Natural killer cell (primary cell): ENCODE measurements around the gene NRG4. TPM values are rescaled to one million over a fixed set of nuclear protein-coding genes. Genes with fewer than 3 reads are reported as not detected.
"Not testable (repeated sequence)": the region's sequence is repeated elsewhere in the genome, so short reads cannot be mapped to it uniquely, and the experiment has no call there.

ENCODE experiments used
- ATAC-seq, 3 donors: fragments of 150-1000 bp in 2 of 3; fragments of 200-7000 bp in 1 of 3; cut with Tn5 transposase; 1 replicate in 1 of 3; 2 replicates in 2 of 3; pipeline ENCODE4 v1.10.0; 2021; ENCODE audit warnings: mild to moderate bottlenecking in 2 of 3, moderate library complexity in 2 of 3
- DNase-seq, 2 donors: peaks; one replicate each; pipeline versions ENCODE4 v3.0.0 to v3.0.0-alpha.2; 2013 to 2021; ENCODE audit warnings: mixed read lengths in 1 of 2
- H3K27ac ChIP-seq: one replicate; pipeline ENCODE4 v1.5.1; 2013; ENCODE audit warnings: mild to moderate bottlenecking, low read length
- H3K27me3 ChIP-seq: one replicate; pipeline ENCODE4 v1.6.1; 2013; ENCODE audit warnings: low read length; ENCODE audit not compliant: control insufficient read depth, insufficient read depth
- H3K36me3 ChIP-seq: one replicate; pipeline ENCODE4 v1.6.1; 2013; ENCODE audit warnings: low read length; ENCODE audit not compliant: control insufficient read depth, insufficient read depth
- H3K4me1 ChIP-seq: one replicate; pipeline ENCODE4 v1.6.1; 2013; ENCODE audit warnings: low read length; ENCODE audit not compliant: control insufficient read depth, insufficient read depth
- H3K4me3 ChIP-seq: one replicate; pipeline ENCODE4 v1.5.1; 2013; ENCODE audit warnings: low read length
- H3K9me3 ChIP-seq: one replicate; pipeline ENCODE4 v1.6.1; 2013; ENCODE audit warnings: low read length; ENCODE audit not compliant: control insufficient read depth, insufficient read depth
- H3K27ac Mint-ChIP-seq, 2 donors: one replicate each; pipeline ENCODE4 v1.8.0; 2022; ENCODE audit warnings: mild to moderate bottlenecking in 2 of 2, mixed read lengths in 2 of 2, moderate library complexity in 1 of 2
- H3K27me3 Mint-ChIP-seq, 2 donors: one replicate each; pipeline ENCODE4 v1.8.0; 2022; ENCODE audit warnings: low read depth in 2 of 2, mixed read lengths in 2 of 2
- H3K36me3 Mint-ChIP-seq: one replicate; pipeline ENCODE4 v1.8.0; 2022; ENCODE audit warnings: mixed read lengths
- H3K4me1 Mint-ChIP-seq, 2 donors: one replicate each; pipeline ENCODE4 v1.8.0; 2022; ENCODE audit warnings: mixed read lengths in 2 of 2
- H3K4me3 Mint-ChIP-seq: one replicate; pipeline ENCODE4 v1.8.0; 2022; ENCODE audit warnings: mild to moderate bottlenecking, moderate library complexity, mixed read lengths
- H3K9me3 Mint-ChIP-seq, 2 donors: one replicate each; pipeline ENCODE4 v1.8.0; 2022; ENCODE audit warnings: mixed read lengths in 2 of 2
- WGBS: methylation state at CpG from one replicate; pipeline ENCODE4 v1.1.7; 2013; ENCODE audit warnings: missing lambda C conversion rate; ENCODE audit not compliant: insufficient coverage; 5-methylcytosine and 5-hydroxymethylcytosine counted together
- intact Hi-C: fragments of 100-400 bp; cut with micrococcal nuclease; formaldehyde crosslinking; loops from one replicate; pipeline ENCODE4 v1.14.2; 2022
- total RNA-seq, 4 donors: library from RNA; stranded (reverse); fragments of 120-200 nt in 1 of 4; gene quantifications; one replicate each; pipeline versions ENCODE4 v1.2.3 to v1.2.4, GENCODE V29; 2013 to 2022
- TF ChIP-seq, protein P1 (sequence below): fragments of 200-600 bp; IDR thresholded peaks from one replicate; pipeline ENCODE4 v1.8.0; 2022; ENCODE audit warnings: antibody characterized with exemption

NRG4 gene
- total RNA-seq, 3 donors from 2014 or later (not counting 1 experiment from before 2014, with no cell fraction given): not detected

DNA sequence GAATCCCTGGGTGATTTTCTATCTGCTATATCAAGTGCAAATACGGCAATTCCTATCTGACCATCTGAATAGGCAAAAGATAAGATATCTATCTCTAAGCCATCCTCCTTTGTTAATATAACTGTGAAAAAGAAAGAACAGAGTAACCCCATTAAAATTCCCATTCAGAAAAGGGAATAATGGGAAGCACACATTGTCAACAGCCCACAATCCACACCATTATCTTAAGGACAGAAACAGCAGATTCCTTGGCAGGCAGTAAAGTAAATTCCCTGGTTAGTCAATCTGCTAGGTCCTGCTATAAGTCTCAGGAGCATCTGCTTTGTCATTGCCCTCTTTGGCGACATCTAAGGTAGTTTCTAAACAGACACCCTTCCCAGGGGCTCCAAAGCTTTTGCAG, 21.9 kb upstream of the NRG4 start:
- Histone ChIP-seq H3K4me3 (no peak overlapping the region), H3K36me3 (no peaks in the 10 kb centered on the region), H3K27me3 (no peaks in the 10 kb centered on the region), H3K4me1 (no peaks in the 10 kb centered on the region), H3K27ac (no peak overlapping the region), H3K9me3 (no peaks in the 10 kb centered on the region)
- Mint-ChIP-seq H3K27ac (no peak overlapping the region), H3K9me3 (no peaks in the 10 kb centered on the region), H3K4me3 (no peak overlapping the region), H3K36me3 (no peaks in the 10 kb centered on the region), H3K27me3 (peaks cover 0 to under 1% of the 10 kb centered on the region in 2 donors), H3K4me1 (peaks cover under 1% of the 10 kb centered on the region in 2 donors)
- TF ChIP-seq, protein P1, sequence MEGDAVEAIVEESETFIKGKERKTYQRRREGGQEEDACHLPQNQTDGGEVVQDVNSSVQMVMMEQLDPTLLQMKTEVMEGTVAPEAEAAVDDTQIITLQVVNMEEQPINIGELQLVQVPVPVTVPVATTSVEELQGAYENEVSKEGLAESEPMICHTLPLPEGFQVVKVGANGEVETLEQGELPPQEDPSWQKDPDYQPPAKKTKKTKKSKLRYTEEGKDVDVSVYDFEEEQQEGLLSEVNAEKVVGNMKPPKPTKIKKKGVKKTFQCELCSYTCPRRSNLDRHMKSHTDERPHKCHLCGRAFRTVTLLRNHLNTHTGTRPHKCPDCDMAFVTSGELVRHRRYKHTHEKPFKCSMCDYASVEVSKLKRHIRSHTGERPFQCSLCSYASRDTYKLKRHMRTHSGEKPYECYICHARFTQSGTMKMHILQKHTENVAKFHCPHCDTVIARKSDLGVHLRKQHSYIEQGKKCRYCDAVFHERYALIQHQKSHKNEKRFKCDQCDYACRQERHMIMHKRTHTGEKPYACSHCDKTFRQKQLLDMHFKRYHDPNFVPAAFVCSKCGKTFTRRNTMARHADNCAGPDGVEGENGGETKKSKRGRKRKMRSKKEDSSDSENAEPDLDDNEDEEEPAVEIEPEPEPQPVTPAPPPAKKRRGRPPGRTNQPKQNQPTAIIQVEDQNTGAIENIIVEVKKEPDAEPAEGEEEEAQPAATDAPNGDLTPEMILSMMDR: no peak
- DNase-seq (no peak), ATAC-seq (no peak)
- 100% methylated on average over 2 of the region's 2 CpGs for WGBS
- intact Hi-C loops: no loop called here

DNA sequence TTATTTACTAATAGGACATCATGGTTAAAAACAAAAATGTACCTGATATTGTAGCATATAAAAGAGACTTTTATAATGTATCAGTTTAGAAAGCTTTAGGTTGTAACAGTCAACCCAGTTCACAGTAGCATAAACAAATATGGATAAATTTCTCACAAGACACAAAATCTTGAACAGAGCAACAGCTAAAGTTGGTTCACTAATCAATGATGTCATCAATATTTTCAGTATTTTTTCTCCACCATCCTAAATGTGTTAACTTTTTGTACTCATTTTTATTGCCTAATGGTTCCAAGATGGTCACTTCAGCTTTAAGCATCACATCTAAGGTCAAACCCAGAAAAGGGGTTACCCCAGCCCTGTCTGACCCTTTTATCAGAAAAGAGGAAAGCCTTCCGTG, 21.2 kb upstream of the NRG4 start:
- Mint-ChIP-seq H3K27me3 (no peaks in the 10 kb centered on the region), H3K4me3 (no peak overlapping the region), H3K36me3 (no peaks in the 10 kb centered on the region), H3K4me1 (peaks cover 6 to 7% of the 10 kb centered on the region in 2 donors), H3K27ac (no peak overlapping the region), H3K9me3 (no peaks in the 10 kb centered on the region)
- Histone ChIP-seq H3K36me3 (no peaks in the 10 kb centered on the region), H3K4me1 (no peaks in the 10 kb centered on the region), H3K4me3 (no peak overlapping the region), H3K27ac (no peak overlapping the region), H3K27me3 (no peaks in the 10 kb centered on the region), H3K9me3 (no peaks in the 10 kb centered on the region)
- intact Hi-C loops: no loop called here
- TF ChIP-seq, protein P1: no peak
- DNase-seq: no peak
- no peak for ATAC-seq
- WGBS: 100% methylated on average over 1 of the region's 1 CpG

DNA sequence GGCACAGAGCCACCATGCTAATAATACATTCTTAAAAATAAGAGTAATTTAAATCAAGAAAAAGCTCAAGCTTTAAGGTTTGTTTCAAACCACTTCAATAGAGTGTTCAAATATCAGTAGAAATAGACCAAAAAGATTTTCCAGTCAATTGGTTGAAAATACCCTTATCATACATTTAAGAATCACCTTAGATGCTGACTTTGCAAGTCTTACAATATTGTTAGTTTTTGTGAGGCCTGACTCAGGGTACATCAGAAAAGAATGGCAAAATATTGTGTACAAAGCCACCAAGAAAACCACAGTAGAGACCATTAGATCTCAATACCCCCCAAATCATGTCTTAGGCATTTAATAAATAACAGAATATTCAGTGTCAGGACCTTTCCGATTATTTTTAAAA, 19.8 kb upstream of the NRG4 start:
- H3K4me3 Mint-ChIP-seq: no peak overlapping the region
- WGBS: no CpG with 5 or more reads among the region's 1 CpG
- Histone ChIP-seq H3K9me3 (no peaks in the 10 kb centered on the region), H3K27me3 (no peaks in the 10 kb centered on the region), H3K27ac (no peak overlapping the region), H3K36me3 (no peaks in the 10 kb centered on the region), H3K4me1 (no peaks in the 10 kb centered on the region), H3K4me3 (no peak overlapping the region)
- ATAC-seq (no peak), DNase-seq (no peak)
- H3K9me3 Mint-ChIP-seq: no peaks in the 10 kb centered on the region
- no peaks in the 10 kb centered on the region for H3K27me3 Mint-ChIP-seq
- TF ChIP-seq, protein P1: no peak
- no peaks in the 10 kb centered on the region for H3K36me3 Mint-ChIP-seq
- H3K27ac Mint-ChIP-seq: no peak overlapping the region
- peaks cover 6 to 13% of the 10 kb centered on the region in 2 donors for H3K4me1 Mint-ChIP-seq
- intact Hi-C loops: no loop called here

DNA sequence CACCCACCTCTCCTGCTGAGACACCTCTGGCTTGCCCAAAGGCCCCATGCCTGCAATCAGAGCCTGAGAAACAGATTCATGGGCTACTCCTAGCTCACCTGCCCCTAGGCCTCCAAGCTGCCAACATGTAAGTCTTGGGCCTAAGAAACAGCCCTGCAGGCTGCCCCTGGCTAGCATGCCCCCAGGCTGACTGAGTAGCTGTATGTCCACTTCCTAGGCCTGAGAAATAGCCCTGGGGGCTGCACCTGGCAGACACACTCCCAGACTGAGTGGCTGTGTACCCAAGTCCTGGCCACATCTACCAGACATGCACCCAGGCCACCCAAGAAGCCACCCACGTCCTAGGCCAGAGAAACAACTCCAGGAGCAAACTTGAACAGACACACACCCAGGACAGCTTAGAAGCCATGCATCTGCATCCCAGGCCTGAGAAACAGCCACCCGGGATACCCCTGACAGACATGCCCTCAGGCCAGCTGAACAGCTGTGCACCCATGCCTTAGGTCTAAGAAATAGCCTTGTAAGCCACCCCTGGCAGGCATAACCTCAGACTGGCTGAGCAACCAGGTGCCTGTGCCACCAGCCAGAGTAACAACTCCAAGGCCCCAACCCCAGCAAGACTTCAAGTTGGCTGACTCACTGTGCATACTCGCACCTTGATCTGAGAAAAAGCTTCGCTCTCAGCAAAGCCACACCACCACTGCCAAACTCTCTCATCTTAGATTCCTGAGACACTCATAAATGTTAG, 12.0 kb upstream of the NRG4 start:
- no peak for DNase-seq

DNA sequence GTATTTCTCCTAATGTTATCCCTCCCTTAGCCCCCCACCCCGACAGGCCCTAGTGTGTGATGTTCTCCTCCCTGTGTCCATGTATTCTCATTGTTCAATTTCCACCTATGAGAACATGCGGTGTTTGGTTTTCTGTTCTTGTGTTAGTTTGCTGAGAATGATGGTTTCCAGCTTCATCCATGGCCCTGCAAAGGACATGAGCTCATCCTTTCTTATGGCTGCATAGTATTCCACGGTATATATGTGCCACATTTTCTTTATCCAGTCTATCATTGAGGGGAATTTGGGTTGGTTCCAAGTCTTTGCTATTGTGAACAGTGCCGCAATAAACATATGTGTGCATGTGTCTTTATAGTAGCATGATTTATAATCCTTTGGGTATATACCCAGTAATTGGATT, 1.2 kb upstream of the NRG4 start:
- not testable (repeated sequence) for ATAC-seq, H3K27ac ChIP-seq
- H3K27me3 Mint-ChIP-seq: peaks cover 19 to 50% of the 10 kb centered on the region in 2 donors

More for the DNA sequence above, 12.0 kb upstream of the NRG4 start:
- intact Hi-C loops: no loop called here
- Mint-ChIP-seq H3K9me3 (peaks cover 2 to 13% of the 10 kb centered on the region in 2 donors), H3K4me3 (no peak overlapping the region), H3K27me3 (peaks cover 0 to 9% of the 10 kb centered on the region in 2 donors), H3K36me3 (peaks cover 8% of the 10 kb centered on the region), H3K4me1 (peaks cover 6 to 13% of the 10 kb centered on the region in 2 donors), H3K27ac (no peak overlapping the region)
- no peak for ATAC-seq
- TF ChIP-seq, protein P1: no peak
- no peaks in the 10 kb centered on the region for H3K27me3 ChIP-seq
- WGBS: 88% methylated on average over 4 of the region's 4 CpGs
- H3K4me3 ChIP-seq: no peak overlapping the region
- H3K4me1 ChIP-seq: no peaks in the 10 kb centered on the region
- no peak overlapping the region for H3K27ac ChIP-seq
- no peaks in the 10 kb centered on the region for H3K36me3 ChIP-seq
- H3K9me3 ChIP-seq: peaks cover 8% of the 10 kb centered on the region

More for the DNA sequence above, 1.2 kb upstream of the NRG4 start:
- H3K9me3 ChIP-seq, H3K36me3 ChIP-seq, DNase-seq, H3K4me3 Mint-ChIP-seq, H3K4me3 ChIP-seq, H3K4me1 ChIP-seq, H3K27me3 ChIP-seq, H3K4me1 Mint-ChIP-seq, intact Hi-C loops, H3K9me3 Mint-ChIP-seq, H3K27ac Mint-ChIP-seq: not testable (repeated sequence)
- 95% methylated on average over 3 of the region's 4 CpGs for WGBS
- H3K36me3 Mint-ChIP-seq: peaks cover 22% of the 10 kb centered on the region
